ENCODE data around the gene CHDH.

CHDH gene

DNA sequence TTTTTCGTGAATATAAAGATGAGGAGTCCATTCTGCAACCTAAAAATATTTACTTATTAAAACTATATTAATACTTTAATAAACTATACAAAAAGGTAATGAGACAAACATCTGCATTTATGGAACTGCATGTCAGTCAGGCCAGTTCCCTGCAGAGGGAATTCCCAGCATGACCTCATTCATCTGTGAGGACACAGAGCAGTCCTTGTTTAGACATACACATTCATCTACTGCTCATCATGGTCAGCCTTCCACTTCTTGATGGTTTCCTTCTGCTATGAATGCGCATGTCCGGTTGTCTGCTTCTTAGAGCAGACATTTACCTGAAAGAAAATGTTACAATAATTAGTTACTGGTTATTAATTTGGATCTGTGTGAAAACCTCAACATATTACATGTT, 39.0 kb upstream of the CHDH start:
- TF ChIP-seq, protein P1, sequence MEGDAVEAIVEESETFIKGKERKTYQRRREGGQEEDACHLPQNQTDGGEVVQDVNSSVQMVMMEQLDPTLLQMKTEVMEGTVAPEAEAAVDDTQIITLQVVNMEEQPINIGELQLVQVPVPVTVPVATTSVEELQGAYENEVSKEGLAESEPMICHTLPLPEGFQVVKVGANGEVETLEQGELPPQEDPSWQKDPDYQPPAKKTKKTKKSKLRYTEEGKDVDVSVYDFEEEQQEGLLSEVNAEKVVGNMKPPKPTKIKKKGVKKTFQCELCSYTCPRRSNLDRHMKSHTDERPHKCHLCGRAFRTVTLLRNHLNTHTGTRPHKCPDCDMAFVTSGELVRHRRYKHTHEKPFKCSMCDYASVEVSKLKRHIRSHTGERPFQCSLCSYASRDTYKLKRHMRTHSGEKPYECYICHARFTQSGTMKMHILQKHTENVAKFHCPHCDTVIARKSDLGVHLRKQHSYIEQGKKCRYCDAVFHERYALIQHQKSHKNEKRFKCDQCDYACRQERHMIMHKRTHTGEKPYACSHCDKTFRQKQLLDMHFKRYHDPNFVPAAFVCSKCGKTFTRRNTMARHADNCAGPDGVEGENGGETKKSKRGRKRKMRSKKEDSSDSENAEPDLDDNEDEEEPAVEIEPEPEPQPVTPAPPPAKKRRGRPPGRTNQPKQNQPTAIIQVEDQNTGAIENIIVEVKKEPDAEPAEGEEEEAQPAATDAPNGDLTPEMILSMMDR (IDR thresholded peaks at IDR 0.05; ENCODE audit: low read length) = no peak
- TF ChIP-seq EZH2 (IDR thresholded peaks at IDR 0.05; ENCODE audit: borderline replicate concordance, low read length) = no peak
- no peak overlapping the region for H3K27ac ChIP-seq (ENCODE audit: low read depth, low read length, poor library complexity, severe bottlenecking)

DNA sequence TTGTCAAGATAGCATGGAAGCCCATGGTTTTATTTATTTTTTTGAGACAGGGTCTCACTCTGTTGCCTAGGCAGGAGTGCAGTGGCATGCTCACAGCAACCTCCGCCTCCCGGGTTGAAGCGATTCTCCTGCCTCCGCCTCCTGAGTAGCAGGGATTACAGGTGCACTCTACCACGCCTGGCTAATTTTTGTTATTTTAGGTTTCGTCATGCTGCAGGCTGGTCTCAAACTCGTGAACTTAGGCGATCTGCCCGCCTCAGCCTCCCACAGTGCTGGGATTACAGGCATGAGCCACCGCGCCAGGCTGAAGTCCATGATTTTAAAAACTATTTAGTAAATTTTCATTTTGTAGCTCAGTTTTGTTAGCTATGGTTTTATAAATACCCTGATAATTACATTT, 38.4 kb upstream of the CHDH start:
- no peaks in the 10 kb centered on the region for H3K9me2 ChIP-seq (ENCODE audit: low read depth, low read length)
- no peak overlapping the region for H3K27ac ChIP-seq (ENCODE audit: low read depth, low read length, poor library complexity, severe bottlenecking)
- no peaks in the 10 kb centered on the region for H3F3A ChIP-seq (ENCODE audit: insufficient read depth, low read length)
- H3K36me3 ChIP-seq (ENCODE audit: insufficient read depth, low read length) = peaks cover 50% of the 10 kb centered on the region
- H3K4me2 ChIP-seq (ENCODE audit: low read length) = no peak overlapping the region
- no peaks in the 10 kb centered on the region for H3K9me3 ChIP-seq (ENCODE audit: low read length)
- no peaks in the 10 kb centered on the region for H4K20me1 ChIP-seq (ENCODE audit: insufficient read depth, low read length)
- peaks cover 20% of the 10 kb centered on the region for H3K79me2 ChIP-seq (ENCODE audit: insufficient read depth, low read length)
- no peak overlapping the region for H3K9ac ChIP-seq (ENCODE audit: low read length)
- TF ChIP-seq, protein P1 (IDR thresholded peaks at IDR 0.05; ENCODE audit: low read length) = no peak
- TF ChIP-seq EZH2 (IDR thresholded peaks at IDR 0.05; ENCODE audit: borderline replicate concordance, low read length) = no peak
- H2AFZ ChIP-seq (ENCODE audit: low read length) = no peak overlapping the region
- no peak overlapping the region for H3K4me3 ChIP-seq (ENCODE audit: low read depth, low read length, poor library complexity, severe bottlenecking)
- peaks cover 18% of the 10 kb centered on the region for H3K4me1 ChIP-seq (ENCODE audit: insufficient read depth, low read length, severe bottlenecking)
- H3K27me3 ChIP-seq (ENCODE audit: insufficient read depth, low read length) = no peaks in the 10 kb centered on the region

More for the DNA sequence above, 39.0 kb upstream of the CHDH start:
- Histone ChIP-seq H3K27me3 (ENCODE audit: insufficient read depth, low read length) (no peaks in the 10 kb centered on the region), H3F3A (ENCODE audit: insufficient read depth, low read length) (no peaks in the 10 kb centered on the region), H3K9me2 (ENCODE audit: low read depth, low read length) (no peaks in the 10 kb centered on the region), H3K4me2 (ENCODE audit: low read length) (no peak overlapping the region), H3K36me3 (ENCODE audit: insufficient read depth, low read length) (peaks cover 44% of the 10 kb centered on the region), H2AFZ (ENCODE audit: low read length) (no peak overlapping the region), H3K79me2 (ENCODE audit: insufficient read depth, low read length) (peaks cover 26% of the 10 kb centered on the region), H3K9me3 (ENCODE audit: low read length) (no peaks in the 10 kb centered on the region), H4K20me1 (ENCODE audit: insufficient read depth, low read length) (no peaks in the 10 kb centered on the region), H3K9ac (ENCODE audit: low read length) (no peak overlapping the region), H3K4me3 (ENCODE audit: low read depth, low read length, poor library complexity, severe bottlenecking) (no peak overlapping the region), H3K4me1 (ENCODE audit: insufficient read depth, low read length, severe bottlenecking) (peaks cover 23% of the 10 kb centered on the region)

DNA sequence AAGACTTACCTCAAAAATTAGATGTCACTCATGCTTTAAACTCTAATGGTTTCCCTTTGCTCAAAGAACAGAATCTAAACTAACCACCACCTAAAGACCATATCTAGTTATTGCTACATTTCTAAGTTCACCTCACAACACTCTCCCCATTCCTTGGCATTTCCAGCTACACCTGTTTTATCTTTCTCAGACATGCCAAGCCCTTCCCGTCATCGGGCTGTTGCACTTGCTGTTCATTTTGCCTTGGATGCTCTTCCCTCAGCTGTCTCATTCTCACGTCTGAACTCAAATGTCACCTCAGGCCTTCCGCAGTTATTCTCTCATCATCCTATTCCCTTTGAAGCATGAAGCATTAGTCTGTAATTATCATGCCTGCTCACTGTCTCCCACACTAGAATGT, 36.8 kb upstream of the CHDH start:
- H3K36me3 ChIP-seq (ENCODE audit: insufficient read depth, low read length) = peaks cover 58% of the 10 kb centered on the region
- H3K27me3 ChIP-seq (ENCODE audit: insufficient read depth, low read length) = no peaks in the 10 kb centered on the region
- TF ChIP-seq, protein P1 (IDR thresholded peaks at IDR 0.05; ENCODE audit: low read length) = no peak
- TF ChIP-seq EZH2 (IDR thresholded peaks at IDR 0.05; ENCODE audit: borderline replicate concordance, low read length) = no peak
- H2AFZ ChIP-seq (ENCODE audit: low read length) = no peak overlapping the region
- no peak overlapping the region for H3K4me2 ChIP-seq (ENCODE audit: low read length)
- no peaks in the 10 kb centered on the region for H4K20me1 ChIP-seq (ENCODE audit: insufficient read depth, low read length)
- no peaks in the 10 kb centered on the region for H3K9me3 ChIP-seq (ENCODE audit: low read length)
- peaks cover 15% of the 10 kb centered on the region for H3K4me1 ChIP-seq (ENCODE audit: insufficient read depth, low read length, severe bottlenecking)
- no peak overlapping the region for H3K27ac ChIP-seq (ENCODE audit: low read depth, low read length, poor library complexity, severe bottlenecking)
- no peak overlapping the region for H3K9ac ChIP-seq (ENCODE audit: low read length)
- no peaks in the 10 kb centered on the region for H3F3A ChIP-seq (ENCODE audit: insufficient read depth, low read length)
- H3K4me3 ChIP-seq (ENCODE audit: low read depth, low read length, poor library complexity, severe bottlenecking) = no peak overlapping the region
- H3K9me2 ChIP-seq (ENCODE audit: low read depth, low read length) = no peaks in the 10 kb centered on the region
- peaks cover 7% of the 10 kb centered on the region; the same call in 1 of the 2 replicates for H3K79me2 ChIP-seq (ENCODE audit: insufficient read depth, low read length)
